HG02943 (cell line): ENCODE measurements around the gene PMS2.
A peak's percentile ranks its signal among the peaks of the same experiment; 100 is the strongest.
"Not testable (repeated sequence)": the region's sequence is repeated elsewhere in the genome, so short reads cannot be mapped to it uniquely, and the experiment has no call there.

Experiments
- ATAC-seq: cut with Tn5 transposase; IDR thresholded peaks from one replicate; pipeline ENCODE4 v1.9.1; 2021; ENCODE audit warnings: mild to moderate bottlenecking, low read depth, moderate library complexity; ENCODE audit not compliant: unreplicated experiment

PMS2 gene, protein sequence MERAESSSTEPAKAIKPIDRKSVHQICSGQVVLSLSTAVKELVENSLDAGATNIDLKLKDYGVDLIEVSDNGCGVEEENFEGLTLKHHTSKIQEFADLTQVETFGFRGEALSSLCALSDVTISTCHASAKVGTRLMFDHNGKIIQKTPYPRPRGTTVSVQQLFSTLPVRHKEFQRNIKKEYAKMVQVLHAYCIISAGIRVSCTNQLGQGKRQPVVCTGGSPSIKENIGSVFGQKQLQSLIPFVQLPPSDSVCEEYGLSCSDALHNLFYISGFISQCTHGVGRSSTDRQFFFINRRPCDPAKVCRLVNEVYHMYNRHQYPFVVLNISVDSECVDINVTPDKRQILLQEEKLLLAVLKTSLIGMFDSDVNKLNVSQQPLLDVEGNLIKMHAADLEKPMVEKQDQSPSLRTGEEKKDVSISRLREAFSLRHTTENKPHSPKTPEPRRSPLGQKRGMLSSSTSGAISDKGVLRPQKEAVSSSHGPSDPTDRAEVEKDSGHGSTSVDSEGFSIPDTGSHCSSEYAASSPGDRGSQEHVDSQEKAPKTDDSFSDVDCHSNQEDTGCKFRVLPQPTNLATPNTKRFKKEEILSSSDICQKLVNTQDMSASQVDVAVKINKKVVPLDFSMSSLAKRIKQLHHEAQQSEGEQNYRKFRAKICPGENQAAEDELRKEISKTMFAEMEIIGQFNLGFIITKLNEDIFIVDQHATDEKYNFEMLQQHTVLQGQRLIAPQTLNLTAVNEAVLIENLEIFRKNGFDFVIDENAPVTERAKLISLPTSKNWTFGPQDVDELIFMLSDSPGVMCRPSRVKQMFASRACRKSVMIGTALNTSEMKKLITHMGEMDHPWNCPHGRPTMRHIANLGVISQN

GRCh38 chr7:6008668-6009611, at the start of gene PMS2, which contains the start of gene AIMP2:
TSS of gene PMS2 (minus strand) at chr7:6009049. CDS start at chr7:6009019, 30 bp downstream.
TSS of gene AIMP2 (plus strand) at chr7:6009272. CDS start at chr7:6009364, 92 bp downstream.
- ATAC-seq = peak; percentile 94

DNA sequence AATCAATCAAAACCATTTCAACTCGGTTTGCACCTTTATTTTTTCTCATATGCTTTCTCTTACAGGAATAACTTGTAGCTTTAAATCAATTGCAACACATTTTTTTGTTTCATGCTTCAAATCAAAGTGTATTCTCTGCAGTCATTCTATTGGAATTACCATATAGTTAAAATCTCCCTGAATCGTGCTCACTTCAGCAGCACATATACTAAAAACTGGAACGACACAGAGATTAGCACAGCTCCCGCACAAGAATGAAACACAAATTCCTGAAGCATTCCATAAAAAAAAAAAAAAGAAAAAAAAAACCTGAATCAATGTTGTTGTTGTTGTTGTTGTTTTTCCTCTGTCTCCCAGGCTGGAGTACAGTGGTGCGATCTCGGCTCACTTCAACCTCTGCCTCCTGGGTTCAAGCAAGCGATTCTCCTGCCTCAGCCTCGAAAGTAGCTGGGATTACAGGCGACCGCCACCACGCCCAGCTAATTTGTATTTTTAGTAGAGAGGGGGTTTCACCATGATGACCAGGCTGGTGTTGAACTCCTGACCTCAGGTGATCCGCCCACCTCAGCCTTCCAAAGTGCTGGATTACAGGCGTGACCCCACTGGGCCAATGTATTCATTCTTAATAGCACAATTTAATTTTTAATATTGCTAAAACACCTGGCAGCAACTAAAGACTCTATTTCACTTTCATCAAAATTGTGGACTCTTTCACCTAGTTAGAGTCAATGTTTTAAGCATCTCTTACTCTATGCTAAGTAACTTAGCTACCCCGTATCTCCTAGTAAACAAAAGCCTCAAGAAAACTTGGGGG, 48.7 kb upstream of the PMS2 start:
- ATAC-seq = no peak

DNA sequence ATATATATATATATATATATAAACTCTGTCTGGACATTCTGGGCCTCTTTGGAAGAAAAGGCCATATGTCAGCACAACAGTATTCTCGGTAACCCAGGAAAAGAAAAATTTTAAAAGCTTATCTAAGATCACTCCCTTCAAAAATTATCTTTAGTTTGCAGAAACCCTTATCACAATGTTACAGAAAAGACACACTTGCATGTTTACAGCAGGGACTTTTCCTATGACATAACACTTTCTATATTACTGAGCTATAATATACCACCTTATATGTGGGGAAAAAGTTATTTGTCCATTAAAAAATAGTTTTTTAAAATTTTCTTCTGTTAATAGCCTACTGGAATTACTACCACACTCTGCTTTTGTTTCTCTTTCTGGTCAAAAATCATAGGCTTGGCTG, 47.8 kb upstream of the PMS2 start:
- ATAC-seq = no peak

- ATAC-seq = not testable (repeated sequence)
Measured at GRCh38 chr7:6051185-6051584, 42.3 kb upstream of the PMS2 start.

GRCh38 chr7:6049780-6050179, 40.9 kb upstream of the PMS2 start:
- no peak for ATAC-seq

DNA sequence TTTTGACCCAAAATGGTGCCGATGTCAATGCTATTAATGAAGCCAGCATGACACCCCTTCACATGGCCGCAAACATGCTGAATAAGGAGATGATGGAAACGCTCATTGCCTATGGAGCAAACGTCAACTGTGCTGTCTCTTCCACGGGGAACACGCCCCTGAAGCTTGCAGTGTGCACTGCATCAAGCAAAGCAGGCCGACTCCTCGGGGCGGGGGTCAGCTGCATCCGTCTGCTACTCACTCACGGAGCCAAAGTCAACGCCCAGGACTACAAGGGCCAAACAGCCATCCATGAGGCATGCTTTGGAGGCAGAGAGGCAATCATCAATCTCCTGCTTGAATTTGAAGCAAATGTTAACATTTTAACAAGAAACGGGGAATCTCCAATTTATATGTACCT, 26.8 kb upstream of the PMS2 start:
- ATAC-seq = no peak

DNA sequence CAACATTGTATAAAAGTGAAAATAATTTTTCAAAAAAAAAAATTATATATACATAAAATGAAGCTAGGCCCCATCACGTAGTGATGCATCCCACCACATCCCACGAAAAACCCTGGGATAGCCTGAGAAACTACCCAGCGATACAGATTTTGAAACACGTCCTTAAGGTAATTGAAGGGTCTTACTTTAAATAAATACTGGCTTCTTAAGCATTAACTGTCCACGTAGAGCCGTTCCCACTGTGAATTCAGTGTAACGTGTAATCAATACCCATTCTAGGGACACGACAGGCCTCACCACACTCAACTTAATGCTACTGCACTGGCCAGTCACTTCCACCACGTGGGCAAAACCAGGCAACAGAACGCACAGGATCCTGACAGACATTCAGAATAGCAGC, 26.3 kb upstream of the PMS2 start:
- ATAC-seq = no peak

- no peak for ATAC-seq
Measured at GRCh38 chr7:6032641-6033040, 23.8 kb upstream of the PMS2 start.

GRCh38 chr7:6032167-6032566, 23.3 kb upstream of the PMS2 start:
- ATAC-seq = no peak

DNA sequence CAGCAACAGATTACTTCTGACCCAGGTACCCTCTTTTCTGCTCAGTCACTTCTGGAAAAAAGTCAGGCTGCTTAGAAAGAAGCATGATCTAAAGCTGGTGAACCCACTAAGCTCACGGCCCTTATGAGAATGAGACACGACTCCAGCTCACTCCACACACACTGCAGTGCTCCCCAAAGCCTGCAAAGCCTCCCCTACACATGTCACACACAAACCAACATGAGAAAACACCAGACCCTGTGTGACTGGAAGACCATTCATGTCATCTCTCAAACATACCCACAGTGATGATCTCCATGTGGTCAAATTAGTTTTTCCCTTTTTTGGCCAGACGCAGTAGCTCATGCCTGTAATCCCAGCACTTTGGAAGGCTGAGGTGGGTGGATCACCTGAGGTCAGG, 22.7 kb upstream of the PMS2 start:
- no peak for ATAC-seq

GRCh38 chr7:6030988-6031387, 22.1 kb upstream of the PMS2 start, which contains the start of gene ANKRD61:
TSS of gene ANKRD61 (plus strand) at chr7:6031376. CDS start at chr7:6031376, 0 bp downstream.
- ATAC-seq = no peak

DNA sequence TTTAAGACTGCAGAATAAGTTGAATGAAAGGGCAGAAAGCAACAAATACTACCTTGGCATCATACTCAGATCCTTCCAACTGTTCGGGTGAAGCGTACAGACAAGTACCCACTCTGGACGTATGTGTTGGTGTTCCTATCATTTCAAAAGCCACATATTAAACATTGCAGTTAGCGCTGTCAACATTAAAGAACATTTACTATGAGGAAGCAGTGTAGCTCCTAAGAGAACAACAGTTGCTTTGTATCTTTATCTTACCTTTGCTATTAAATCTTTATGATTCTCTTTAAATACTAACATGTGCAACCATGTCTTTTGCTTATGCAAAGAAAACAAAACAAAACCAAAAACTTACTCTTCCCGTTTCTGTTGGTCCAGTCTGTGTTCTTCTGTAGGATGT, 19.7 kb upstream of the PMS2 start:
- no peak for ATAC-seq

- no peak for ATAC-seq
Measured at GRCh38 chr7:6027806-6028365, 19.0 kb upstream of the PMS2 start.

- ATAC-seq = no peak
Measured at GRCh38 chr7:6026820-6027311, 18.0 kb upstream of the PMS2 start.

DNA sequence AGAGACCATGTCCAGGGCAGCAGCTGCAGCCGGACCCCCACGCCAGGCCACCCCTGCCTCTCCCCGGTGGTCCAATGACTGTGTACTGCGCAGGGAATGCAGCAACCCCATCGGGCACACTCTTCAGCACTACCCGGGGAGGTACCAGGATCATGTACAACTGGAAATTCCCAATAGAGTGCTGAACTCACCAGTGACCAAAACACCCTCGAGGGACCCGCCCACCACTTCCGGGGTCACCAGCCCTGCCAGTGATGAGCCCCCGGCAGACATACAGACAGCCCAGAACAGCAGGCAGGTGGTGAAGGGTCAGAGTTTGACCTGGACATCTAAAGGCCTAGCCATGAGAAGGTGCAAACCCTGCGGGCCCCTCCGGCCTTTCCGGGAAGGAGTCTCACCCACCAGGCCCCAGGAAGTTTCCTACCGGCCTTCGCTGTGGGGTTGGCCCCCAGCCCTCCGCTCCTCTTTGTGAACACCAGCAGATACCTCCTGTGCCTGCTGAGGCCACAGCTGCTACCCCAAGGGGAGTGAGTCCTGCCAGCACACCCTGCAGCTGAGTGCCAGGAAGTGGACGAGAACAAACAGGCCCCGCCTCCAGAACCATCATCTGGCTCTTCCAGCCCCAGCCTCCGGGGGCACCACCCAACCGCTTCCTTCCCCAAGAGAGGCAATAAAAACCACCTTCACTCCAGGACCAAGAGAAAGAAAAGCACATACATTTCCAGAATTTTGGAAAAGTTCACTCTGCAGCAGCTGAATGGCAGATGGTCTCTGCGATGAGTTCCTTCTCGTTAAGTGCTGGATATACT, 17.4 kb upstream of the PMS2 start:
- ATAC-seq = peak; percentile 82

DNA sequence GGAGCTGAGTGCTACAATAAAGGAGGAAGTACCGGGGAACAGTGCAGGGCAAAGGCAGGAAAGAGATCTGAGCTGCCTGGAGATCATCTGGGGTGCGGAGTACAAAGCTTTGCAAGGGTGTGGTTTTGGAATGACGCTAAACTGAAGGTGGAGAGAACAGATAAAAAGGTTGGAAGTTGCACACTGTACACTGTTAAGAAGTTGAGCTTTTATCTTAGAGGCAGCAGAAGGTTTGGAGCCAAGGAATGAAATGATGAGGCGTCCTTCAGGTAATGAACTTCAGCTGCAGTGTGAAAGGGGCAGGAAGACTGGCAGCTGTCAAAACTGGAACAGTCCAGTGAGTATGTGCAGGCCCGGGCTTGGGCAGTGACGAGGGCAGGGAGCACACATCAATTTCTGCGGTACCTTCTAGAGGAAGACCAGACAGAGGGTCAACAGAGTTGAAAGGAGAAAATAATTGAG, 15.2 kb upstream of the PMS2 start:
- no peak for ATAC-seq

DNA sequence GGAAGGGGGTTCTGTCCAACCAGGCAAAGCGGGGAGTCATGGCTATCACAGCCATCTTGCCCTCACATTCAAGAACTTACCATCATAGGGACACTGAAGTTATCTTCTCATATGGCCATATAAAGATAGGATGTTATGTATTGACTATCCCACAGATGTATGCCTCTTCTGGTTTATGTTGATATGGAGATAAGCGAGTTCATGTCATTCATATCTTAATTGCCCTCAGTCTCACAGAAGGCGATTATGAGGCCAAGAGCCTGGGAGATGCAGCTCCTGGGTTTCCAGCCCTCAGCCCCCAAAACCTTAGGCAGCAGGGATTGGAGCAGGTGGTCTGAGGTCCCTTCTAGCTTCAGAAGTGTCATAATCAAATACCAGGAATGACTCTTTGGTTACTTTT, 13.9 kb upstream of the PMS2 start:
- ATAC-seq = no peak
